H1 (cell line): ENCODE results near the gene CDH22.

Experiments used
- BRCA1 ChIP-seq: IDR thresholded peaks from 2 replicates; pipeline ENCODE4 v1.6.1; 2012; ENCODE audit warnings: low read depth, low read length, improper control_type of control experiment
- CREB1 ChIP-seq: IDR thresholded peaks from 2 replicates; pipeline ENCODE4 v1.6.1; 2012; ENCODE audit warnings: inconsistent platforms
- CTCF ChIP-seq, 3 experiments: IDR thresholded peaks; 1 replicate in 2 of 3; 2 replicates in 1 of 3; pipeline versions ENCODE4 v1.5.1 to v1.6.1; 2011; ENCODE audit warnings: low read length in 3 of 3, mild to moderate bottlenecking in 3 of 3, inconsistent platforms in 2 of 3, low read depth in 1 of 3, moderate library complexity in 1 of 3; ENCODE audit not compliant: insufficient read depth in 1 of 3; ENCODE audit errors: control extremely low read depth in 1 of 3
- EZH2 ChIP-seq: fragments of 200-600 bp; sonication (generic); IDR thresholded peaks from 2 replicates; pipeline ENCODE4 v1.7.1; 2012; ENCODE audit warnings: low read depth, mild to moderate bottlenecking, moderate library complexity, low read length, inconsistent platforms; ENCODE audit not compliant: severe bottlenecking
- SIRT6 ChIP-seq: IDR thresholded peaks from one replicate; pipeline ENCODE4 v1.7.1; 2012; ENCODE audit warnings: low read length, inconsistent platforms

- no peak for TF ChIP-seq CTCF (IDR thresholded peaks at IDR 0.05; ENCODE audit: control extremely low read depth in 1 of 3, insufficient read depth in 1 of 3, low read depth in 1 of 3, low read length in 3 of 3)
- TF ChIP-seq EZH2: no peak
- no peak for TF ChIP-seq SIRT6
- TF ChIP-seq BRCA1: no peak
- TF ChIP-seq CREB1: no peak
Measured at GRCh38 chr20:46343348-46343974, 35.2 kb upstream of the CDH22 start.
